RWPE1 (cell line): ENCODE data around the gene GREB1.

Experiments
- CTCF ChIA-PET: fragments of 350-600 bp; sonication (Branson Sonifier 250); formaldehyde crosslinking; extraction: SDS; loops from one replicate; lab custom pipeline; 2021; lab: Yijun Ruan, JAX
- POLR2A ChIA-PET: fragments of 400-600 bp; formaldehyde crosslinking; extraction: SDS; loops from one replicate; lab custom pipeline; 2020; ENCODE audit warnings: antibody characterized with exemption; ENCODE audit not compliant: low non-redundant PET; lab: Yijun Ruan, JAX
- DNase-seq: peaks from one replicate; pipeline ENCODE4 v3.0.0; 2012; ENCODE audit warnings: low spot score
- H3K27ac ChIP-seq: fragments of 450-650 bp; 2 replicates; pipeline ENCODE4 v1.5.1; 2017
- CTCF ChIP-seq: fragments of 450-650 bp; conservative IDR thresholded peaks from 2 replicates; pipeline ENCODE4 v1.5.1; 2017; ENCODE audit warnings: low read depth, mild to moderate bottlenecking

The GREB1 gene

GRCh38 chr2:11508279-11508678, 25.6 kb upstream of the GREB1 start:
- POLR2A ChIA-PET, result no interaction called here
- H3K27ac ChIP-seq, result no peak overlapping the region
- CTCF ChIA-PET, result no interaction called here

DNA sequence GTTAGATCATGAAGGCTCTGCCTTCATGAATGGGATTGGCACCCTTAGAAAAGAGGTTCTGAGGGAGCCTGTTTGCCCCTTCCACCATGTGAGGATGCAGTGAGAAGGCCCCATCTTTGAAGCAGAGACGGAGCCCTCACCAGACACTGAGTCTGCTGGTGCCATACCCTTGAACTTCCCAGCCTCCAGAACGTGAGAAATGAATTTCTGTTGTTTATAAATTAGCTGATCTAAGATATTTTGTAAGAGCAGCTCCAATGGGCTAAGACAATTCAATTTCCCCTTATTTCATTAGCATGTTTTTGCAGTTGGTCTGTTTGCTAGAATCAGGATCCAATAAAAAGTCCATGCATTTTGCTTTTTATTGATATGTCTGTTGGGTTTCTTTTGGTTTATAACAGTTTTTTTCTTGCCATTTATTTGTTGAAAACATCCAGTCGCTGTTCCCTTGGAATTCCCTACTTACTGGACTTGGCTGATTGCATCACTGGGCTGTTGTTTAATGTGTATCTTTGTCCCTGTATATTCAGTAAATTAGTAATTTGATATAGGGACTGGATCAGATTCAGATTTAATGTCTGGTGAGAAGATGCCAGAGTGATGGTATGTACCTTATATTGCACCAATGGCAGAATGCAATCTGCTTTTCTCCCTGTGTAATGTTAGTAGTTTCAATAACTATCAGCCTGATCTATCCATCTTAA, 24.0 kb upstream of the GREB1 start:
- ChIA-PET CTCF (interaction anchor here (0.6 to 0.9 kb wide), 2 partner anchors 73 to 82 kb away, joined by 3 read pairs; no protein-coding TSS in a partner anchor), POLR2A (no interaction called here)
- TF ChIP-seq CTCF, result no peak
- no peak for DNase-seq
- no peak overlapping the region for H3K27ac ChIP-seq

More at GRCh38 chr2:11508279-11508678, 25.6 kb upstream of the GREB1 start:
- no peak for DNase-seq
- TF ChIP-seq CTCF, result no peak

- ChIA-PET POLR2A (no interaction called here), CTCF (no interaction called here)
- no peak overlapping the region for H3K27ac ChIP-seq
- DNase-seq, result no peak
- TF ChIP-seq CTCF, result no peak
Observed at GRCh38 chr2:11512431-11512830, 21.4 kb upstream of the GREB1 start.

- TF ChIP-seq CTCF, result no peak
- no peak overlapping the region for H3K27ac ChIP-seq
- POLR2A ChIA-PET, result no interaction called here
- DNase-seq, result no peak
- CTCF ChIA-PET, result interaction anchor here (0.7 kb wide), 1 partner anchor 50 kb away, joined by 4 read pairs; no protein-coding TSS in a partner anchor
Observed at GRCh38 chr2:11513319-11513718, 20.5 kb upstream of the GREB1 start.

DNA sequence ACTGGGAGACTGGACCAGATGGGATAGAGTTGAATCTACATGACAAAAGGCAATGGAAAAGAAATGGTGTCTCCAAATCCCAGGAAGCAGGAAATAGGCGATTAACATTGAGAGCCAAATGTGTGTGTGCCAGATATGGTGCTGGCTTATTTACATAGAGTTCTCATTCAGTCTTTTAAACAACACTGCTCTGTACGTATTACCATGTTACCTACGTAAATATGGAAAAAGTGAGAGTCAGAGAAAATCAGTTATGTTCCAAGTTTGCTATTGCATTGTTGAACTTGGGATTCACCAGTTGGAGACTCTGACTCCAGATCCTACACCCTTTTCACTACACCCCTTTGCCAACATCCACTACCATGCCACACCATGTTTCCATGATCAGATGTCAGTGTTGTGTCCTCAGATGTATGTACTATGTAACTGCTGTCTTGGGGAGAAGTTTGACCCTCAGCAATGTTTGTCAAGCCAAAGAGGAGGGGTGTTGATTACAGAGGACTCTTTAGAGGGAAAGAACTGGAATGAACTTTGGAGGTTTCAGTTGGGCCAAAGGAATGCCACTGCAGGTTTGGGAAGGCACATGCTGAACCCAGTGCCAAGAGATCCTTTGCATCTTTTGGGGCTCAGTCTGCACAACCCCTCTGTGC, 19.6 kb upstream of the GREB1 start:
- POLR2A ChIA-PET, result no interaction called here
- no peak for DNase-seq
- TF ChIP-seq CTCF, result no peak
- no peak overlapping the region for H3K27ac ChIP-seq
- CTCF ChIA-PET, result interaction anchor here (0.7 kb wide), 1 partner anchor 51 kb away, joined by 4 read pairs; no protein-coding TSS in a partner anchor

- DNase-seq, result no peak
- TF ChIP-seq CTCF, result no peak
- POLR2A ChIA-PET, result no interaction called here
- H3K27ac ChIP-seq, result no peak overlapping the region
- CTCF ChIA-PET, result no interaction called here
Observed at GRCh38 chr2:11514904-11515303, 18.9 kb upstream of the GREB1 start.
